NOMO-1 treated with dmso at 0.1 percent for 144 hours (cell line): ENCODE measurements around the gene CHD9.
"Not testable (repeated sequence)": the region's sequence is repeated elsewhere in the genome, so short reads cannot be mapped to it uniquely, and the experiment has no call there.

ENCODE experiments used
- DNase-seq: peaks from one replicate; lab custom pipeline; 2025; ENCODE audit not compliant: unreplicated experiment; lab: John Stamatoyannopoulos, UW

The CHD9 gene

DNA sequence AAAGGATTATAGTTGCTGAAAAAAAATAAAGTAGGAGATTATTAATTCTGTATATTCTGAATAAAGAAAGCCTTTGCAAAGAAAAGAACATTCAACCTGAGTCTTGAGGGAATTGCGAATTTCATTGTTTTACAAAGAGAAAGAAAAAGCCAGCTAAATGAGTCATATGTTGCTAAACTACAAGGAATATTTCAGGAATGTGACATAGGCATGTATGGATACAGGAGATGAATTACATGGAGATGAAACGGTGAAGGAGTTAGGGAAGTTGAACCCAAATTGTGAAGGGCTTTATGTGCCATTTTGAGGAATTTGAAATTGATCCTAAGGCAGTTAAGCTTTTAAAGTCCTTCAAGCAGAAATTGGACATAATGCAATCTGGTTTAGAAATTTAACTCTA lies 202.2 kb downstream of the CHD9 start:
- no peak for DNase-seq

DNA sequence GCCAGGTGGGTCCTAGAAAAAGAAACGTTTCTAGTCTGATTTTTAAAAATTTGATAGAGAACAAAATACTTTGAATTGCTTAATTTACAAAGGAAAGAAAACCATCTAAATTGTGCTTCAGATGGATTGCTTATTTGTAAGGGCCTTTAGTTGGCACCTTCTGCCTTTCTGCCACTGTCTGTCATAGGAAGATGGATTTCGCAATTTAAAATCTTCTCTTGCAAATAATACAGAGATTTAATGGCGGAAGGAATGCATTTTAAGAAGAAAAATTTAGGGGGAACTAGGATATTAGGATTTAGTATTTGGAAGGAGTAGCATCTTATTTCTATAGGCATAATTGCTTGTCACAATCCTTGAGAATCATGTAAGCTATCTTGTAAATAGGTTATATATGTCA lies 204.0 kb downstream of the CHD9 start:
- no peak for DNase-seq

DNA sequence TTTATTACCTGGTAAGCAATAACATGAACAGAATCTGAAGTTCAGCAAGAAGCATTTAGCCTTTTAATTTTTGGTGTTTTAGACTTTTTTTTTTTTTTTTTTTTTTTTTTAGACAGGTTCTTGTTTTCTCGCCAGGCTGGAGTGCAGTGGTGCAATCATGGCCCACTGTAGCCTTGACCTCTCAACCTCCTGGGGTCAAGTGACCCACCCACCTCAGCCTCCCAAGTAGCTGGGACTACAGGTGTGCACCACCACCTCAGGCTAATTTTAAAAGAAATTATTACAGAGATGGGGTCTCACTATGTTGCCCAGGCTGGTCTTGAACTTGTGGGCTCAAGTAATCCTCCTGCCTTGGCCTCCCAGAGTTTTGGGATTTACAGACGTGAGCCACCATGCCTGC lies 206.5 kb downstream of the CHD9 start:
- no peak for DNase-seq

DNA sequence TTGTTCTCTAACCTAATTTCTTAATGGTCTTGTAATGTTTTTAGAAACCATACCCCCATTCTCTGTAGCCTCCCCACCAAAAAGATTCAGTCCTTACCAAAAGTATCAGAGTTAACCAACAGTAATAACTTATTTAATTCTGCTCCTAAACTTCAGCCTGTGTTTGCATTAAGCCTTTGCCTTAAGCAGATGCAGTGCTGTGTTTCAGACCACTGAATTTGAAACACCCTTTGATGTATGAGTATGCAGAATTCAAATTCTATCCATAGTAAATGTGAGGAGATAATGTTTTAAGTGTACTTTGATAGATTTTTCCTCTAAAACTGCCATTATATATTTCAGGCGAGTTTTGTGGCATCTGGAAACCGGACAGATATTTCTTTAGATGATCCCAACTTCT lies 207.9 kb downstream of the CHD9 start:
- no peak for DNase-seq

DNA sequence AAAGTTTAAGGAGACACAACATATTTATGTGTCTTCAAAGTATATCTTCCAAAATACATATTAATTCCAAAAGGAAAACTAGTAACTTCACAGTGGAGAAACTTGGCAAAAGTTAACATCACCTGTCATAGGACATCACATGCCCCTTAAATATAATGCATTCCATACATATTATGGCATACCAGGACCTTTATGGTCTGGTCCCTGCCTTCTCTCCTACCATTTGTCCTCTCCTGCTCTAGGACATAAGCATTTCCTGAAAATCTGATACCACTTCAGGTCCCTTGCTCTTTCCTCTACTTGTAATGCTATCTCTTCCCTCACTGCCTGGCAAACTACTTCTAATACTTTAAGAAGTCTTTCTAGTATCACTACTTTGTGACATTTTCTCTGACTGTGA lies 211.4 kb downstream of the CHD9 start:
- DNase-seq: no peak

DNA sequence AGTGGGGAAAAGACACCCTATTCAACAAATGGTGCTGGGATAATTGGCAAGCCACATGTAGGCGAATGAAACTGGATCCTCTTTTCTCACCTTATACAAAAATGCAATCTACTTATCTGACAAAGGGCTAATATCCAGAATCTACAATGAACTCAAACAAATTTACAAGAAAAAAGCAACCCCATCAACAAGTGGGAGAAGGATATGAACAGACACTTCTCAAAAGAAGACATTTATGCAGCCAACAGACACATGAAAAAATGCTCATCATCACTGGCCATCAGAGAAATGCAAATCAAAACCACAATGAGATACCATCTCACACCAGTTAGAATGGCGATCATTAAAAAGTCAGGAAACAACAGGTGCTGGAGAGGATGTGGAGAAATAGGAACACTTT lies 223.7 kb downstream of the CHD9 start:
- not testable (repeated sequence) for DNase-seq

DNA sequence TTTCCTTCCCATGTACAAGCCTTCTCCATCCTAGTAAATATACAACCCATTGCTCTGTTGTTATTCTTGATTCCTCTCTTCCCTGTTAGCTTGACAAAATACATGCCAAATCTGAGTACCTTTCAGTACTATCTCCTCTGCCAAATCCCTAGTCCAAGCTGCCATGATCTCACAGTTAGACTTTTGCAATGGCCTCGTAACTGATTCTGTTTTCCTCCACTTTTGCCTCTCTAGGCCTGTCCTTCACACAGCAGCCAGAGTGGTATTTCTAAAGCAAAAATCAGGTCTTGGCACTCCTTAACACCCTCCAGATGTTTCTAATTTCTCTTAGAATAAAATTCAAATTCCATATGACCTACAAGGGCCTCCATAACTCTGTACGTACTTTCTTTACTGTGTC lies 226.5 kb downstream of the CHD9 start:
- no peak for DNase-seq

DNA sequence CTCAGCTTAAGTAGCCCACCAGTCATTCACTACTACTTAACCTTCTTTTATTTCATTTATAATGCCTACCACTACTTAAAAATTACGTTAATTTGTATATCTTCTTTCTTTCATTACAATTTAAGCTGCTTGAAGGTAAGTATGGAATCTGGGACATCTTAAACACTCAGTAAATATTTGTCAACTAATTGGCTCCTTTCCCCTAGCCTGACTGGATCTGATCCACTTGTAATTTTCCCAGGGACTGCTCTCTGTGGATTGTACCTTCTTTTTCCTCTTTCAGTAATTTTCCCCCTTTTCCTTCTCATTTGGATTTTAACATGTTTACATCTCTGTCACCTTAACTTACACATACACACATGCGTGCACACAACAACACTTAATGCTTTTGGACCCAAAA lies 227.1 kb downstream of the CHD9 start:
- DNase-seq: no peak

DNA sequence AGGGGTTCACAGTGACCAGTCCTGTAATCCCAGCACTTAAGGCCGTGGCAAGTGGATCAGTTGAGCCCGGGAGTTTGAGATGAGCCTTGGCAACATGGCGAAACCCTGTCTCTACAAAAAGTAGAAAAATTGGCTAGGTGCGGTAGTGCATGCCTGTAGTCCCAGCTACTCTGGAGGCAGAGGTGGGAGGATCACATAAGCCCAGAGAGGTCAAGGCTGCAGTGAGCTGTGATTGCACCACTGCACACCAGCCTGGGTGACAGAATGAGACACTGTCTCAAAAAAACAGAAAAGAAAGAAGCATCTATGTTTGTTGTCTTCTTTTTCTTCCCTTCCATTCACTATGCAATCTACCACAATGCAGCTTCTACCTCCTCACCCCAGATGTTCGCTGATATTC lies 227.5 kb downstream of the CHD9 start:
- DNase-seq: no peak

DNA sequence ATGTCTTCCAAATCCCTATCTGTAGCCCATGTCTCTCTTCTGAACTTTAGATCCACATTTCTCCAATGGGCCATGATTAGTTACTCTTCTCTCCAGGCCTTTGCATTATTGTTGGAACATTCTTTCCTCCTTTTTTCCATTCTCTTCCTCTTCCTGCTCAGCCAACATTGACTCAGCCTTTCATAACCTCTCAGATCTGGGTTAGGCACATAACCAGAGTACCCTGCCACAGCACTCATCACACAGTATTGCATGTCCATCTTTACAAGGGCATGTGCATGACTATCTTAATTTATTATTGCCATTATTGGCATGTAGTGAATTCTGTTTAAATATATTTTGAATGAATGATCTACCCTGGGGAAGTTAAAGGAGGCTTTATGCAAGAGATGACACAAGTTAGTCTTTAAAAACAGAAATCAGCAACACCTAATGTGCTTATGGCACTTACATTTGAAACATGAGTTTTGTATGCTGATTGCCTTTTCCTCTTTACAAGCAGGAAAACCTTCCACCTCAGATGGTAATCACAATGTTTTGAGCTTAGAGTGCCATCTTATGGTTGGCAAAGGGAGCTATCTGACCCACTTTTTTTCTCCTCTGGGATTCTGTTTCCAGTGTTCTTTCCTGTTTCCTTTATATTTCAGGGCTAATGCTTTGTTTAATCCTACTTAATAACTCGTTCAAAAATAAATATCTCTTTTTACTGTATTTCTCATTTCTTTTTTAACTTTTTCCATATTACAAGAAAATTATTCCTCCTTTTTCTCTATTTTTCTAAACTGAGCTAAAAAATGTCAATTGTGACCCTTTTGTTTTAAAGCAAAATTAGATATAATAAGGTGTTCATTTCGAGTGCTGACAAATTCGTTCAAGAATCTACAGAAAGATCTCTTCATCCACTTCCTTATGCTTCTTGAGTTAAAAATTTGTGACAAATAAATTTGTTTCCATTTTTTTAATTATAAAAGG lies 228.5 kb downstream of the CHD9 start:
- DNase-seq: no peak

DNA sequence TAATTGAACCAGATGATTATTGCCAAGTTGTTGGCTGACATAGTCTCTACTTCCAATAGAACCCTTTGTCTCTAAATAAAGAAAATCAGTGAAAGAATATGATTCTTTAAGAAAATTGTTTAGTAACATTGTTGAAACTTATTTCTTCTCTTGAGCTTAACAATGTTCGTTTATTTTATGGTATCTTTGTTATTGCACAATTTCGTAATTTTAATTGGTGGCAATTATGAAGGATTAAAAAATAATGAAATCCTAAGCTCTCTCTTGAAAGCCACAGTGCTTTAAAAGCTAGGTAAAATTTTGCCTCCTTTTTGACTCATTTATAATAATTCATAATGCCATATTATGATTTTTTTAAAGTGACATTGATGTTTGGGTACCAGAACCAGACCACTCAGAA lies 230.4 kb downstream of the CHD9 start:
- no peak for DNase-seq

DNA sequence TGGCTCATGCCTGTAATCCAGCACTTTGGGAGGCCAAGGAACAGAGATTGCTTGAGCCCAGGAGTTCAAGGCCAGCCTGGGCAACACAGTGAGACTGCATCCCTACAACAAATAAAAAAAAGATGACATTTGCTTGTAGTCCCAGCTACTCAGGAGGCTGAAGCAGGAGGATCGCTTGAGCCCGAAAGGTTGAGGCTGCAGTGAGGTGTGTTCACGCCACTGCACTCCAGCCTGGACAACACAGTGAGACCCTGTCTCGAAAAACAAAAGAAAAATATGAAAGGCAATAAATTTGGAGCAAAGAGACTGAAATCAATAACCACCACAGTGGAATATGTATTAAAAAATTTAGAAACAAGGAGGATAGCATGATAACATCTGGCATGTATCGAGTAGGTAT lies 235.7 kb downstream of the CHD9 start:
- DNase-seq: no peak

DNA sequence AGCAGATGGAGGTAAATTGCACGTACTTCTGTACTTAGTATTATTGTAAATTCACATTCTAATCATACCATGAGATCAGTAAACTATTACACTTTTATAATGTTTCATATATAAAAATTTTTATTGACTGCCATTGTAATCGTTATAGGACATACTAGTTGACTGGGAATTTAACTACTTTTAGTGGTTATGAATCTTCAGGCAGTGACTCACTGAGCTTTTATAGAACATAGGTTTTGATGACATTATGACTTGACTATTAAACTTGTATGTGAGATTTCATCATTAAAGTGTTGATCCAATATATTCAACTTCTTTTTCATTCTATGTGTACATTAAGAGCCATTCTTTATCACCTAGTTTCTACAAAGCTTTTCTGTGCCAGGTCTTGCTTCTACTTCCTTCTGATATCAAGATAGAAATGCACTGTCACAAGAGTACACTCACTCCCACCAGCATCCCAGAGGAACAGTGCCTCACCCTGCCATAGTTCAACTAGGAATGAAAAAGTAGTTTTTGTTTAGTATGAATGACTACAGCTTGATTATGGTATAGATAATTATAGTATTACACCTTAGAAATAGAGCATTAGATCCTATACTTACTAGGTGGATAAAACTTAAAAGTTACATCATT lies 237.1 kb downstream of the CHD9 start:
- no peak for DNase-seq

DNA sequence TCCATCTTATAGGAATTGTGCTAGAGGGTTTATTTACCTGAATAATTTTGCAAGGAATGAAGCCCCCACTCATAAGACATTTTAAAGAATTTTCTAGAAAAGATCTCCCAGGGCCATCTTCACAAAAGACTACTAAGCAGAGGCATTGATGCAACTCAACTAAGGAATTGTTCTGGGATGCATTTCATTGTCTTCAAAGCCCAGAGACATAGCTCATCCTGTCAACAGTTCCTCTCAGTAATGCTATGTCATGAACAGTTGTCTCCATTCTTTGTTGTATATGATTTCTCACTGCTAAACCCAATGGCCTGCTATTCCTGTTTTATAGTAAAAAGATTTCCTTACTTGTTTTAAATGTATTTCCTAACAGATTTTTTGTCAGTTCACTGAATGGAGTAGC lies 242.7 kb downstream of the CHD9 start:
- DNase-seq: no peak

DNA sequence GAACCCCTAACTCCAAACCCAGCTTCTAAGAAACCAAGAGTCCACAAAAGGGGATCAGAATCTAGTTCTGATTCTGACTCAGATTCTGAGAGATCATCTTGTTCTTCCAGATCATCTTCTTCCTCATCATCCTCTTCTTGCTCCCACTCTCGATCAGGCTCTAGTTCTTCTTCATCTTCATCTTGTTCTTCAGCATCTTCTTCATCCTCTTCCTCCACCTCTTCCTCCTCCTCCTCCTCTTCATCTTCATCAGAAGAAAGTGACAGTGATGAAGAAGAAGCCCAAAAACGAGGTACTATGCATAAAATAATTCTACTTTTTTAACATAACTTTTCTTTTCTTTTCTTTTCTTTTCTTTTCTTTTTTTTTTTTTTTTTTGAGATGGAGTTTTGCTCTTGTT lies 249.5 kb downstream of the CHD9 start:
- no peak for DNase-seq

DNA sequence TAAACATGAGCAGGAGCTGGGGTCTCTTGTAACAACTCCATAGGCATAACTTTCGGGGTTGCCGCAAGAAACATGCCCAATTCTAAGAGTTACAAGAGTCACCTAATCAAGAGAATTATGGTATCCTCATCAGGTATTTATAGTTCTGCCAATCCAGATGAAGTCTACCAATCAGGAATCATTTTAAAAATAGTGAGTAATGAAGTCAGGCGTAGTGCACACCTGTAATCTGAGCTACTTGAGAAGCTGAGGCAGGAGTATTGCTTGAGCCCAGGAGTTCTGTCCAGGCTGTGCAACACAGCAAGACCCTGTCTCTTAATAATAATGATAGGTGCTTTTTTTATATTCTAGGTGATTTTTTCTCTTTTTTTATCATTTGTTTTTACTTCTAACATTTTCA lies 251.0 kb downstream of the CHD9 start:
- DNase-seq: no peak

DNA sequence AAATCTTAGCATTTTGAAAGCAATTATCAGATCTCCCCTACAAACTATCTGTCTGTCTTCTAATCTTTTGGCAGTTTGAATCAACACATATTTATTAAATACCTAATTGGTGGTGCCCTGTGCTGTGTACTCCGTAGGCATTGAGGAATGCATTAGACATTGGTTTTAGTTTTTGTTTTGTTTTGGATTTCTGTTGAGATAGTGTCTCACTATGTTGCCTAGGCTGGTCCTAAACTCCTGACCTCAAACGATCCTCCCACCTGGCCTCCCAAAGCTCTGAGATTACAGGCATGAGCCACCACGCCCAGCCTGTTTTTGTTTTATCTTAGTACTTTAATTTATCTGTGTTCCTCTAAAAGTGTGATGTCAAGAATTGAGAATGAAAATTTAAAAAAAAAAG lies 254.7 kb downstream of the CHD9 start:
- DNase-seq: no peak

DNA sequence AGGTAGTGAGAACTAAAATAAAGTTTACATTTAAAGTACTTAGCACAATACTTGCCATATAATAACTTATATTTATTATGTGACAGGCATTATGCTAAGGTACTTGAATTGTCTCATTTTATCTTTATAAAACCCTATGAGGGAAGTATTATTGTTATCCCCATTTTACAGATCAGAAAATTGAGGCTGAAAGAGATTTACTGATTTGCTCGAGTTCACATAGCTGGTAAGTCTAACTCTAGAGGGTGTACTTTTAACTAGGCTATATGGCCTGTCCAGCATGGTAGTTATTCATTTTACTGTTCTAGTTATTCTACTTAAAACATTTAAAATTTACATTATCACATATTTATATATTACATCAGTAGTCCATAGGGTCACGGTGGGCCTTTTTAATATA lies 266.2 kb downstream of the CHD9 start:
- DNase-seq: no peak

DNA sequence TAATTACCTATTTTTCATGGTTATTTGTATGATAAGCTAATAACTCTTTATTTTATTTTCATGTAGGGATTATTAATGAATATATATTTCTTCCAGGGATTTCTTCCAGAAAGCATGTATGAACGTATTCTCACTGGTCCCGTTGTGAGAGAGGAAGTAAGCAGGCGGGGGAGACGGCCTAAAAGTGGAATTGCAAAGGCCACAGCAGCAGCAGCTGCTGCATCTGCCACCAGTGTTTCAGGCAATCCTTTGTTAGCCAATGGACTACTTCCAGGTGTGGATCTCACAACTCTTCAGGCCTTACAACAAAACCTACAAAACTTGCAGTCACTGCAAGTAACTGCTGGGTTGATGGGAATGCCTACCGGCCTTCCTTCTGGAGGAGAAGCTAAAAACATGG lies 269.1 kb downstream of the CHD9 start:
- no peak for DNase-seq

DNA sequence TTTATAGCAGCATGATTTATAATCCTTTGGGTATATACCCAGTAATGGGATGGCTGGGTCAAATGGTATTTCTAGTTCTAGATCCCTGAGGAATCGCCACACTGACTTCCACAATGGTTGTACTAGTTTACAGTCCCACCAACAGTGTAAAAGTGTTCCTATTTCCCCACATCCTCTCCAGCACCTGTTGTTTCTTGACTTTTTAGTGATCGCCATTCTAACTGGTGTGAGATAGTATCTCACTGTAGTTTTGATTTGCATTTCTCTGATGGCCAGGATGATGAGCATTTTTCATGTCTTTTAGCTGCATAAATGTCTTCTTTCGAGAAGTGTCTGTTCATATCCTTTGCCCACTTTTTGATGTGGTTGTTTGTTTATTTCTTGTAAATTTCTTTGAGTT lies 276.2 kb downstream of the CHD9 start:
- DNase-seq: not testable (repeated sequence)

DNA sequence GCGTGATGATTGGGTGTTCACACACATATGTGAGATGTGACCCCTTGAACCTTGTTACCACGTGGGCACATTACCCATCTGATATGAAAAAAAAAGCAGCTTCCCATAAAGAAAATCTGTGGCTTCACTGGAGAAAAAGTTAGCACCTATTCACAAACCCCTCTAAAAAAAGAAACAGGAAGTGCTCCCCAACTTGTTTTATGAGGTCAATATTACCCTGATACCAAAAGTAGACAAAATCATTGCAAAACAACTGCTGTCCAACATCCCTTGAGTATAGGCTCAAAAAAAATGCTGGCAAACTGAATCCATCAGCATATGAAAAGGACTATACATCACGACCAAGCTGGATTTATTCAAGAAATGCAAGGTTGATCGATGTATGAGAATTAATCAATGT lies 279.8 kb downstream of the CHD9 start:
- peak; percentile 1 for DNase-seq

DNA sequence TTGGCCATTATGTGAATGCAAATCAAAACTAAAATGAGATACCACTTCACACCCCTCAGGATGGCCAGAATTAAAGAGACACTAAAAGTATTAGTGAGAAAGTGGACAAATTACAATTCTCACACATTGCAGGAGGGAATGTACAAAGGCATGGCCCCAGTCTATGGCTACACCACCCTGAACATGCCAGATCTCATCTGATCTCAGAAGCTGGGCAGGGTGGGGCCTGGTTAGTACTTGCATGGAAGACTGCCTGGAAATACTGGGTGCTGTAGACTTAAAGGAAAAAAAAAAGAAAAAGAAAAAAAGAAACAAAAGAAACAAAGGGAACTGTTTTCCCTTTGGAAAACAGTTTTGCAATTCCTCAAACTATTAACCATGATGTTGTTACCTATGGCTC lies 282.5 kb downstream of the CHD9 start:
- no peak for DNase-seq

DNA sequence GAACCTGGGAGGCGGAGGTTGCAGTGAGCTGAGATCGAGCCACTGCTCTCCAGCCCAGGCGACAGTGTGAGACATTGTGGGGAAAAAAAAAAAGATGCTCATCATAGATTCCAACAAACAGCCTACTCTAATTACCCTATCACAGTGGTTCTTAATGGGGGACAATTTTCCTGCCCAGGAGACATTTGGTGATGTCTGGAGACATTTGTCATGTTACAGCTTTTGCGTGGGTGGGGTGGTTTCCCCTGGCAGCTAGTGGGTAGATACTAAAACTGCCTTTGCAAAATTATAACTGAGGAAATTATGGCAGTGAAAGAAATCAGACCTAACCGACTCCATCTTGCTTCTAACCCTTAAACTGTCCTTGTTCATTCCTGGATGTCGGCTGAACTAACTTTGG lies 287.0 kb downstream of the CHD9 start:
- DNase-seq: no peak
